ENCODE results near the gene MEG3.

- TF ChIP-seq EZH2 (IDR thresholded peaks at IDR 0.05; ENCODE audit: low read depth) (no peak), CTCF (conservative IDR thresholded peaks at IDR 0.05) (no peak)
Observed at GRCh38 chr14:100857923-100858837, 32.3 kb downstream of the MEG3 start.

Measured in PC-9 (cell line).